A549 (cell line): ENCODE measurements around the gene PRKRIP1. TPM values are rescaled to one million over a fixed set of nuclear protein-coding genes. Genes with fewer than 3 reads are reported as not detected.
"Not testable (repeated sequence)": the region's sequence is repeated elsewhere in the genome, so short reads cannot be mapped to it uniquely, and the experiment has no call there.

ENCODE experiments used
- ATAC-seq, 2 experiments: fragments of 200-7000 bp in 1 of 2; fragments of >200 bp in 1 of 2; cut with Nextera tagmentation in 1 of 2; cut with Tn5 transposase in 1 of 2; 3 replicates each; pipeline versions ENCODE4 v1.8.0 to v1.9.1; 2018 to 2020; ENCODE audit warnings: mild to moderate bottlenecking in 1 of 2, moderate library complexity in 1 of 2
- CTCF ChIA-PET: fragments of 300-600 bp; sonication (Branson Sonifier 250); formaldehyde crosslinking; extraction: SDS; loops from one replicate; lab custom pipeline; 2021; ENCODE audit warnings: antibody characterized with exemption, inconsistent platforms; lab: Yijun Ruan, JAX
- POLR2A ChIA-PET: fragments of 350-600 bp; formaldehyde crosslinking; extraction: SDS; loops from one replicate; lab custom pipeline; 2021; ENCODE audit warnings: antibody characterized with exemption, inconsistent platforms; lab: Yijun Ruan, JAX
- DNase-seq, 2 experiments: peaks; one replicate each; pipeline versions ENCODE4 v3.0.0 to v3.0.0-alpha.2; 2011 to 2016; ENCODE audit warnings: low read depth in 1 of 2, low spot score in 1 of 2
- FAIRE-seq: peaks from 2 replicates; lab custom pipeline; 2011; peaks lifted over from hg19 to GRCh38; lab: Jason Lieb, UNC
- H3K27ac ChIP-seq, 2 experiments: fragments of >200 bp; sonication (Bioruptor Twin); formaldehyde crosslinking; 3 replicates each; pipeline ENCODE4 v1.5.1; 2016 to 2017
- H3K4me1 ChIP-seq: fragments of >200 bp; sonication (Bioruptor Twin); formaldehyde crosslinking; 3 replicates; pipeline ENCODE4 v1.6.1; 2016
- H3K4me2 ChIP-seq: fragments of >200 bp; sonication (Bioruptor Twin); formaldehyde crosslinking; 3 replicates; pipeline ENCODE4 v1.6.1; 2016
- H3K4me3 ChIP-seq: fragments of >200 bp; sonication (Bioruptor Twin); formaldehyde crosslinking; 3 replicates; pipeline ENCODE4 v1.5.1; 2016
- H3K9me3 ChIP-seq: fragments of >200 bp; sonication (Bioruptor Twin); formaldehyde crosslinking; 3 replicates; pipeline ENCODE4 v1.6.1; 2016
- CHD2 ChIP-seq: fragments of 150-350 bp; IDR thresholded peaks from 2 replicates; pipeline ENCODE4 v1.6.1; 2014; ENCODE audit warnings: low read length; ENCODE audit not compliant: partially characterized antibody
- CHD4 ChIP-seq: fragments of 200-600 bp; sonication (generic); IDR thresholded peaks from 2 replicates; pipeline ENCODE4 v1.6.1; 2016; ENCODE audit warnings: antibody characterized with exemption, mild to moderate bottlenecking, borderline replicate concordance
- FOSB ChIP-seq: fragments of 250-450 bp; sonication (Bioruptor Pico); IDR thresholded peaks from 2 replicates; pipeline ENCODE4 v1.5.0; 2020; ENCODE audit warnings: mild to moderate bottlenecking, moderate library complexity
- MYC ChIP-seq: IDR thresholded peaks from 2 replicates; pipeline ENCODE4 v1.6.1; 2012; ENCODE audit warnings: mild to moderate bottlenecking, inconsistent platforms, low read length, improper control_type of control experiment, borderline replicate concordance
- RAD21 ChIP-seq, 2 experiments: fragments of >200 bp in 1 of 2; sonication (Bioruptor Twin) in 1 of 2; formaldehyde crosslinking in 1 of 2; IDR thresholded peaks in 1 of 2; conservative IDR thresholded peaks in 1 of 2; 2 replicates in 1 of 2; 3 replicates in 1 of 2; pipeline ENCODE4 v1.6.1; 2012 to 2018; ENCODE audit warnings: inconsistent platforms in 1 of 2
- RNF2 ChIP-seq: fragments of 200-600 bp; sonication (generic); IDR thresholded peaks from 2 replicates; pipeline ENCODE4 v1.6.1; 2016; ENCODE audit warnings: low read depth, mild to moderate bottlenecking, antibody characterized with exemption, moderate library complexity, borderline replicate concordance
- TFCP2L1 ChIP-seq: fragments of 250-450 bp; sonication (Bioruptor Pico); IDR thresholded peaks from 2 replicates; pipeline ENCODE4 v1.5.0; 2021; ENCODE audit warnings: mild to moderate bottlenecking
- ZSCAN20 ChIP-seq: fragments of 250-450 bp; sonication (Bioruptor Pico); IDR thresholded peaks from 2 replicates; pipeline ENCODE4 v1.8.0; 2022; ENCODE audit warnings: mild to moderate bottlenecking, moderate library complexity
- WGBS: methylation state at CpG from one replicate; pipeline ENCODE4 v1.1.6; 2017; ENCODE audit errors: missing lambda C conversion rate; 5-methylcytosine and 5-hydroxymethylcytosine counted together
- polyA plus RNA-seq, 4 experiments: library from polyadenylated mRNA; depleted of rRNA in 3 of 4; stranded (reverse); fragments of >200 nt; fragmentation: RNase III in 1 of 4; extraction: RNeasy Plus Mini Kit Qiagen cat#74134 plus additional on column Dnase treatment in 1 of 4; gene quantifications; 2 replicates in 3 of 4; 3 replicates in 1 of 4; pipeline ENCODE4 v1.2.3, GENCODE V29; 2011 to 2017
- small RNA-seq, 6 experiments: library from RNA; depleted of rRNA; stranded (forward); fragments of <200 nt; gene quantifications; one replicate each; pipeline ENCODE3, GENCODE V24; 2012
- TF ChIP-seq, protein P1 (sequence below): fragments of >200 bp; sonication (Bioruptor Twin); formaldehyde crosslinking; IDR thresholded peaks from 3 replicates; pipeline ENCODE4 v1.5.1; 2016
- TF ChIP-seq, protein P2 (sequence below): fragments of >200 bp; sonication (Bioruptor Twin); formaldehyde crosslinking; IDR thresholded peaks from 2 replicates; pipeline ENCODE4 v1.6.1; 2016
- TF ChIP-seq, protein P3 (sequence below): fragments of 250-450 bp; sonication (Bioruptor Pico); IDR thresholded peaks from 2 replicates; pipeline ENCODE4 v1.5.0; 2021; ENCODE audit warnings: mild to moderate bottlenecking, moderate library complexity, borderline replicate concordance
- TF ChIP-seq, protein P4 (sequence below): IDR thresholded peaks from 2 replicates; pipeline ENCODE4 v1.6.1; 2012

Gene PRKRIP1
- polyA plus RNA-seq, 2 of the 4 experiments (the other 2 are of a cell fraction) = 15.4 to 24.1 TPM

DNA sequence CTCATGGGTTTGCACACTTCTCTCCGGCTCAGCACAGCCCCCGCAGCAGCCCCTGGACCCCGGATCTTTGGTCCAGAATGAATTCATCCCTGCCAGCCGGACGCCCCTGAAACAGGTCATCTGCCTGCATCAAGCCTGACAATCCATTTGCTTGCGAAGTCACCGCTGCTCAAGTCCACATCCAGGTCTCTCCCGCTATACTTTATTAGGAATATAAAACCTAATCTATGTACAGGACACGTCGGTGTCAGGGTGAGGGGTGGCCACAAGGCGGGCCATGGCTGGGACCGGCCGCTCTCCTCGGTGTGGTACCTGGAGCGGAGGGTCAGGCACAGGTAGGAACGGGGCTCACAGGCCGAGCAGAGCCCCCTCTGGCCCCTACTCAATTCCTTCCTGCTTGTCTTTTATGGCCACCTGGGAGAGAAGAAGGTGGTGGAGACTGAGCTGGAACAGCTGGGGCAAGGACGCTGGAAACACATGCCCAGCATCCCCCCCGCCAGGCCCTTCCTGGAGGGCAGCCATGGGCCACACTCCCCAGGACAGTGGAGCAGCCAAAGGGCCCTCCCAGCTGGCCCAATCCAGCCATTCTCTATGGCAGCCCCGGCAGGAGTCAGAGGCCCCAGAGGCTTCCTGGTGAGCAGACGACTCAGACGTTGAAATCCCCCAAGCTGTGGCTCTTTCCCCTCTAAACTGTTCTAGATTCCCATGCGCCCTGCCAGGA lies 77.3 kb downstream of the PRKRIP1 start:
- ATAC-seq = no peak
- Histone ChIP-seq H3K27ac (no peak overlapping the region), H3K4me1 (no peaks in the 10 kb centered on the region), H3K4me3 (no peak overlapping the region), H3K9me3 (no peaks in the 10 kb centered on the region), H3K4me2 (no peak overlapping the region)
- ChIA-PET CTCF (interaction anchor here (0.8 kb wide), 1 partner anchor 8 kb away, joined by 3 read pairs; no protein-coding TSS in a partner anchor), POLR2A (no interaction called here)
- 87% methylated on average over 20 of the region's 23 CpGs for WGBS
- no peak for FAIRE-seq
- DNase-seq = no peak
- TF ChIP-seq RAD21 (conservative IDR thresholded peaks at IDR 0.05 in 1 of 2, IDR thresholded peaks at IDR 0.05 in 1 of 2) (no peak), TFCP2L1 (CRISPR knock-in tag) (no peak), FOSB (CRISPR knock-in tag) (no peak), RNF2 (no peak), MYC (no peak), CHD2 (no peak), CHD4 (no peak), ZSCAN20 (CRISPR knock-in tag) (no peak)
- TF ChIP-seq, protein P1, sequence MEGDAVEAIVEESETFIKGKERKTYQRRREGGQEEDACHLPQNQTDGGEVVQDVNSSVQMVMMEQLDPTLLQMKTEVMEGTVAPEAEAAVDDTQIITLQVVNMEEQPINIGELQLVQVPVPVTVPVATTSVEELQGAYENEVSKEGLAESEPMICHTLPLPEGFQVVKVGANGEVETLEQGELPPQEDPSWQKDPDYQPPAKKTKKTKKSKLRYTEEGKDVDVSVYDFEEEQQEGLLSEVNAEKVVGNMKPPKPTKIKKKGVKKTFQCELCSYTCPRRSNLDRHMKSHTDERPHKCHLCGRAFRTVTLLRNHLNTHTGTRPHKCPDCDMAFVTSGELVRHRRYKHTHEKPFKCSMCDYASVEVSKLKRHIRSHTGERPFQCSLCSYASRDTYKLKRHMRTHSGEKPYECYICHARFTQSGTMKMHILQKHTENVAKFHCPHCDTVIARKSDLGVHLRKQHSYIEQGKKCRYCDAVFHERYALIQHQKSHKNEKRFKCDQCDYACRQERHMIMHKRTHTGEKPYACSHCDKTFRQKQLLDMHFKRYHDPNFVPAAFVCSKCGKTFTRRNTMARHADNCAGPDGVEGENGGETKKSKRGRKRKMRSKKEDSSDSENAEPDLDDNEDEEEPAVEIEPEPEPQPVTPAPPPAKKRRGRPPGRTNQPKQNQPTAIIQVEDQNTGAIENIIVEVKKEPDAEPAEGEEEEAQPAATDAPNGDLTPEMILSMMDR = no peak
- TF ChIP-seq, protein P2, sequence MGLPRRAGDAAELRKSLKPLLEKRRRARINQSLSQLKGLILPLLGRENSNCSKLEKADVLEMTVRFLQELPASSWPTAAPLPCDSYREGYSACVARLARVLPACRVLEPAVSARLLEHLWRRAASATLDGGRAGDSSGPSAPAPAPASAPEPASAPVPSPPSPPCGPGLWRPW = no peak
- TF ChIP-seq, protein P3, sequence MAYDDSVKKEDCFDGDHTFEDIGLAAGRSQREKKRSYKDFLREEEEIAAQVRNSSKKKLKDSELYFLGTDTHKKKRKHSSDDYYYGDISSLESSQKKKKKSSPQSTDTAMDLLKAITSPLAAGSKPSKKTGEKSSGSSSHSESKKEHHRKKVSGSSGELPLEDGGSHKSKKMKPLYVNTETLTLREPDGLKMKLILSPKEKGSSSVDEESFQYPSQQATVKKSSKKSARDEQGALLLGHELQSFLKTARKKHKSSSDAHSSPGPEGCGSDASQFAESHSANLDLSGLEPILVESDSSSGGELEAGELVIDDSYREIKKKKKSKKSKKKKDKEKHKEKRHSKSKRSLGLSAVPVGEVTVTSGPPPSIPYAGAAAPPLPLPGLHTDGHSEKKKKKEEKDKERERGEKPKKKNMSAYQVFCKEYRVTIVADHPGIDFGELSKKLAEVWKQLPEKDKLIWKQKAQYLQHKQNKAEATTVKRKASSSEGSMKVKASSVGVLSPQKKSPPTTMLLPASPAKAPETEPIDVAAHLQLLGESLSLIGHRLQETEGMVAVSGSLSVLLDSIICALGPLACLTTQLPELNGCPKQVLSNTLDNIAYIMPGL = no peak
- TF ChIP-seq, protein P4, sequence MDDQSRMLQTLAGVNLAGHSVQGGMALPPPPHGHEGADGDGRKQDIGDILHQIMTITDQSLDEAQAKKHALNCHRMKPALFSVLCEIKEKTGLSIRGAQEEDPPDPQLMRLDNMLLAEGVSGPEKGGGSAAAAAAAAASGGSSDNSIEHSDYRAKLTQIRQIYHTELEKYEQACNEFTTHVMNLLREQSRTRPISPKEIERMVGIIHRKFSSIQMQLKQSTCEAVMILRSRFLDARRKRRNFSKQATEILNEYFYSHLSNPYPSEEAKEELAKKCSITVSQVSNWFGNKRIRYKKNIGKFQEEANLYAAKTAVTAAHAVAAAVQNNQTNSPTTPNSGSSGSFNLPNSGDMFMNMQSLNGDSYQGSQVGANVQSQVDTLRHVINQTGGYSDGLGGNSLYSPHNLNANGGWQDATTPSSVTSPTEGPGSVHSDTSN = no peak
- TF ChIP-seq, all 56 proteins: peak for 0

DNA sequence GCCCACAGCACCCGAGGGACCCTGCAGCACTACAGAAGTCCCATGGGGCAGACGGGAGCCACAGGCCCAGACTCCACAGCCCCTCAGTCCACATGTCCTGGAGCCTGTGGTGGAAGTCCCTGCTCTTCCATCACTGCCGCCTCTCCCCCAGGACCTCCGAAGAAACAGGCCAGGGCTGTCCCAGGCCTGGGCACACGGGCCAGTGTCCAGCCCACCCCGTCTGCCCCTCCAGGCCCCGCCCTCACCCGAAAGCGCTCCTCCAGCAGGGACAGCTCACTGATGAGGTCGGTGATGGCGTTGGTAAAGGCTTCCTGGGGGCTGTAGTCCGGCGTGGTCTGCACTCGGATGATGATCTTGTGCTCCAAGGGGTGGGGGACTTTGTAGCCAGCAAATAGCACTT lies 78.0 kb downstream of the PRKRIP1 start:
- FAIRE-seq, ATAC-seq, H3K27ac ChIP-seq, H3K4me1 ChIP-seq, H3K4me2 ChIP-seq, H3K9me3 ChIP-seq, DNase-seq, H3K4me3 ChIP-seq, POLR2A ChIA-PET: not testable (repeated sequence)
- WGBS = 79% methylated on average over 3 of the region's 14 CpGs
- CTCF ChIA-PET = interaction anchor here (0.8 kb wide), 1 partner anchor 9 kb away, joined by 3 read pairs; no protein-coding TSS in a partner anchor

DNA sequence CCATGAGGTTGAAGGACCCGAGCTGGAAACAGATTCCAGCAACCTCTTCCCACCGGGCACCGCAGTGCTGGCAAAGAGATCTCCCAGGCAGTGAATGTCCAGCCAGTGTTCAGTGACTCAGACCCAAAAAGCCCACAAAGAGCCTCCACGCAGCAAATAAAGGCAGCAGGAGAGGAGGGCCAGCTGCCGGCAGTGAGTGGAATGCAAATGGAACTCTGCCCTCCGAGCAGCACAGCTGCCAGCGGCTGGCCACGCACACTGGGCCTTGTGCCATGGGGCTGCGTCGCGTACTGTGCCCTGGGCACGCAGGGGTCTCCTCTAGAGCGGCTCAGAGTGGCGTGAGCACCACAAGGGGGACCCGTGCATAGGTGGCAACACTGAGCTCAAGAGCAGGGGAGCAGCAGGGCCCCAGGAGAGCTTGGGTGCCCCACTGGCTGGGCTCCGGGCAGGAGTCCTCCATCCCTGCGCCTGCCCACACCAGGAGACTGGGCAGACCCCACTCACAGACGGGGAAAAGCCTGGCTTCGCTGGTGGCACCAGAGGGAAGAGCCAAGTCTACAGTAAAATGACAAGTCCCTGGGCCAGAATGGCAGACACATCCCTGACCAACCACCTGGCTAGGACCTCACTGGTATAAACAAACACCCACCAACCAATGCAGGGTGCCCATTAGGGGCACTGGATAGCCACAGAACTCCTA lies 78.7 kb downstream of the PRKRIP1 start:
- H3K27ac ChIP-seq, FAIRE-seq, H3K4me3 ChIP-seq, H3K9me3 ChIP-seq, H3K4me2 ChIP-seq, CTCF ChIA-PET, POLR2A ChIA-PET, ATAC-seq, H3K4me1 ChIP-seq, DNase-seq: not testable (repeated sequence)
- WGBS = 83% methylated on average over 5 of the region's 19 CpGs

Small RNA genes within 50 kb of the gene (small RNA-seq; reads per million reads assigned to genes)
- gene AC091390.4 (0 reads per million in 6 experiments), gene MIR548O (0 reads per million in 6 experiments)

Other genes starting within 250 kb of the PRKRIP1 start
- gene SH2B2, start 109.5 kb upstream of the PRKRIP1 start, polyA plus RNA-seq (2011; rRNA removed) = 1.1 and 1.6 TPM in 2 replicates
- 1.8 to 2.3 TPM (median 2.2 TPM) in 3 replicates for gene SH2B2, start 109.5 kb upstream of the PRKRIP1 start, polyA plus RNA-seq (2017; fragmentation: RNase III; extraction: RNeasy Plus Mini Kit Qiagen cat#74134 plus additional on column Dnase treatment)
- gene SPDYE6, start 39.9 kb upstream of the PRKRIP1 start, polyA plus RNA-seq (2011; rRNA removed) = not detected in 2 replicates
- not detected in 3 replicates for gene SPDYE6, start 39.9 kb upstream of the PRKRIP1 start, polyA plus RNA-seq (2017; fragmentation: RNase III; extraction: RNeasy Plus Mini Kit Qiagen cat#74134 plus additional on column Dnase treatment)
- gene ORAI2, start 37.2 kb downstream of the PRKRIP1 start, polyA plus RNA-seq (2011; rRNA removed) = 12.8 and 14.6 TPM in 2 replicates
- 17.3 to 22.1 TPM (median 21.8 TPM) in 3 replicates for gene ORAI2, start 37.2 kb downstream of the PRKRIP1 start, polyA plus RNA-seq (2017; fragmentation: RNase III; extraction: RNeasy Plus Mini Kit Qiagen cat#74134 plus additional on column Dnase treatment)
- gene ALKBH4, start 68.5 kb downstream of the PRKRIP1 start, polyA plus RNA-seq (2011; rRNA removed) = 3.1 and 4.0 TPM in 2 replicates
- gene ALKBH4, start 68.5 kb downstream of the PRKRIP1 start, polyA plus RNA-seq (2017; fragmentation: RNase III; extraction: RNeasy Plus Mini Kit Qiagen cat#74134 plus additional on column Dnase treatment) = 7.9 to 8.8 TPM (median 8.2 TPM) in 3 replicates
- 10.7 and 14.9 TPM in 2 replicates for gene LRWD1, start 68.6 kb downstream of the PRKRIP1 start, polyA plus RNA-seq (2011; rRNA removed)
- gene LRWD1, start 68.6 kb downstream of the PRKRIP1 start, polyA plus RNA-seq (2017; fragmentation: RNase III; extraction: RNeasy Plus Mini Kit Qiagen cat#74134 plus additional on column Dnase treatment) = 26.3 to 28.7 TPM (median 28.1 TPM) in 3 replicates
- gene POLR2J, start 82.6 kb downstream of the PRKRIP1 start, polyA plus RNA-seq (2011; rRNA removed) = 70.5 and 99.0 TPM in 2 replicates
- 101 to 107 TPM (median 104 TPM) in 3 replicates for gene POLR2J, start 82.6 kb downstream of the PRKRIP1 start, polyA plus RNA-seq (2017; fragmentation: RNase III; extraction: RNeasy Plus Mini Kit Qiagen cat#74134 plus additional on column Dnase treatment)
- 0.83 and 0.93 TPM in 2 replicates for gene RASA4B, start 121.4 kb downstream of the PRKRIP1 start, polyA plus RNA-seq (2011; rRNA removed)
- gene RASA4B, start 121.4 kb downstream of the PRKRIP1 start, polyA plus RNA-seq (2017; fragmentation: RNase III; extraction: RNeasy Plus Mini Kit Qiagen cat#74134 plus additional on column Dnase treatment) = 1.4 to 1.5 TPM (median 1.4 TPM) in 3 replicates
- gene UPK3BL2, start 147.3 kb downstream of the PRKRIP1 start, polyA plus RNA-seq (2011; rRNA removed) = 1.4 and 1.7 TPM in 2 replicates
- 3.3 to 3.9 TPM (median 3.7 TPM) in 3 replicates for gene UPK3BL2, start 147.3 kb downstream of the PRKRIP1 start, polyA plus RNA-seq (2017; fragmentation: RNase III; extraction: RNeasy Plus Mini Kit Qiagen cat#74134 plus additional on column Dnase treatment)
- 0.11 TPM in 1 of 2 replicates, not detected in the other for gene SPDYE2, start 154.9 kb downstream of the PRKRIP1 start, polyA plus RNA-seq (2011; rRNA removed)
- not detected in 3 replicates for gene SPDYE2, start 154.9 kb downstream of the PRKRIP1 start, polyA plus RNA-seq (2017; fragmentation: RNase III; extraction: RNeasy Plus Mini Kit Qiagen cat#74134 plus additional on column Dnase treatment)
- 29.5 and 52.4 TPM in 2 replicates for gene POLR2J3, start 176.2 kb downstream of the PRKRIP1 start, polyA plus RNA-seq (2011; rRNA removed)
- gene POLR2J3, start 176.2 kb downstream of the PRKRIP1 start, polyA plus RNA-seq (2017; fragmentation: RNase III; extraction: RNeasy Plus Mini Kit Qiagen cat#74134 plus additional on column Dnase treatment) = 22.2 to 33.4 TPM (median 25.5 TPM) in 3 replicates
- gene RASA4, start 220.4 kb downstream of the PRKRIP1 start, polyA plus RNA-seq (2011; rRNA removed) = 1.8 and 3.4 TPM in 2 replicates
- gene RASA4, start 220.4 kb downstream of the PRKRIP1 start, polyA plus RNA-seq (2017; fragmentation: RNase III; extraction: RNeasy Plus Mini Kit Qiagen cat#74134 plus additional on column Dnase treatment) = 1.3 to 3.2 TPM (median 2.6 TPM) in 3 replicates
- 17.4 and 19.4 TPM in 2 replicates for gene UPK3BL1, start 246.4 kb downstream of the PRKRIP1 start, polyA plus RNA-seq (2011; rRNA removed)
- 7.9 to 10.2 TPM (median 8.2 TPM) in 3 replicates for gene UPK3BL1, start 246.4 kb downstream of the PRKRIP1 start, polyA plus RNA-seq (2017; fragmentation: RNase III; extraction: RNeasy Plus Mini Kit Qiagen cat#74134 plus additional on column Dnase treatment)